CD4-positive, alpha-beta memory T cell (primary cell): ENCODE results near the gene REV3L. TPM values are rescaled to one million over a fixed set of nuclear protein-coding genes. Genes with fewer than 3 reads are reported as not detected.
"Not testable (repeated sequence)": the region's sequence is repeated elsewhere in the genome, so short reads cannot be mapped to it uniquely, and the experiment has no call there.

Experiments
- CTCF ChIA-PET: fragments of 350-600 bp; sonication (Branson Sonifier 250); formaldehyde crosslinking; loops from one replicate; lab custom pipeline; 2021; ENCODE audit warnings: inconsistent platforms; ENCODE audit not compliant: partially characterized antibody; lab: Charles Lee
- POLR2A ChIA-PET: fragments of 350-600 bp; sonication (Branson Sonifier 250); formaldehyde crosslinking; loops from one replicate; lab custom pipeline; 2021; ENCODE audit not compliant: partially characterized antibody; lab: Charles Lee
- DNase-seq, 5 donors: peaks; one replicate each; pipeline versions ENCODE4 v3.0.0 to v3.0.0-alpha.2; 2020 to 2022; ENCODE audit warnings: mixed read lengths in 1 of 5
- H3K27ac ChIP-seq: one replicate; pipeline ENCODE4 v1.7.0; 2013; ENCODE audit warnings: low read depth, low read length
- H3K27me3 ChIP-seq: 2 replicates; pipeline ENCODE4 v1.7.0; 2013; ENCODE audit warnings: mild to moderate bottlenecking, low read length, moderate library complexity; ENCODE audit not compliant: insufficient read depth
- H3K36me3 ChIP-seq: 2 replicates; pipeline ENCODE4 v1.7.0; 2013; ENCODE audit warnings: mild to moderate bottlenecking, low read length, moderate library complexity; ENCODE audit not compliant: insufficient read depth
- H3K4me1 ChIP-seq: 2 replicates; pipeline ENCODE4 v1.7.0; 2013; ENCODE audit warnings: mild to moderate bottlenecking, low read length, moderate library complexity; ENCODE audit not compliant: insufficient read depth
- H3K4me3 ChIP-seq, 2 donors: one replicate each; pipeline ENCODE4 v1.7.0; 2013; ENCODE audit warnings: low read length in 2 of 2, mild to moderate bottlenecking in 1 of 2
- H3K9me3 ChIP-seq, 2 donors: one replicate each; pipeline ENCODE4 v1.7.0; 2013; ENCODE audit warnings: low read length in 2 of 2, control low read depth in 1 of 2; ENCODE audit not compliant: control insufficient read depth in 1 of 2
- H3K27ac Mint-ChIP-seq, 7 donors: one replicate each; pipeline ENCODE4 v1.8.0; 2020 to 2021; ENCODE audit warnings: mixed read lengths in 7 of 7, mild to moderate bottlenecking in 6 of 7, inconsistent platforms in 3 of 7, moderate library complexity in 3 of 7
- H3K27me3 Mint-ChIP-seq, 2 donors: one replicate each; pipeline ENCODE4 v1.8.0; 2020 to 2021; ENCODE audit warnings: mixed read lengths in 2 of 2
- H3K36me3 Mint-ChIP-seq, 2 donors: one replicate each; pipeline ENCODE4 v1.8.0; 2020 to 2021; ENCODE audit warnings: mixed read lengths in 2 of 2, inconsistent platforms in 1 of 2, mild to moderate bottlenecking in 1 of 2
- H3K4me1 Mint-ChIP-seq, 4 donors: one replicate each; pipeline ENCODE4 v1.8.0; 2020 to 2021; ENCODE audit warnings: mixed read lengths in 4 of 4, mild to moderate bottlenecking in 1 of 4
- H3K4me3 Mint-ChIP-seq, 8 donors: one replicate each; pipeline ENCODE4 v1.8.0; 2020 to 2021; ENCODE audit warnings: mixed read lengths in 8 of 8, mild to moderate bottlenecking in 7 of 8, moderate library complexity in 6 of 8, inconsistent platforms in 3 of 8
- H3K9me3 Mint-ChIP-seq, 8 donors: one replicate each; pipeline ENCODE4 v1.8.0; 2020 to 2021; ENCODE audit warnings: mixed read lengths in 8 of 8, mild to moderate bottlenecking in 5 of 8, inconsistent platforms in 3 of 8, moderate library complexity in 1 of 8
- intact Hi-C: fragments of 100-400 bp; cut with micrococcal nuclease; formaldehyde crosslinking; loops from one replicate; pipeline ENCODE4 v1.15.1; 2023
- polyA plus RNA-seq, 2 donors: library from polyadenylated mRNA; unstranded; fragments of 300-500 nt; fragmentation: Illumina TruSeq; gene quantifications; one replicate each; pipeline ENCODE4 v1.2.3, GENCODE V29; 2021
- total RNA-seq, 2 experiments: library from RNA; stranded (reverse); gene quantifications; one replicate each; pipeline ENCODE4 v1.2.3, GENCODE V29; 2021

Gene REV3L
- total and polyA plus RNA-seq, 4 experiments from 2014 or later = 8.0 to 34.5 (median 24.5) TPM

GRCh38 chr6:111480988-111481822, 1.8 kb downstream of the REV3L start:
- DNase-seq = no peak
- Mint-ChIP-seq H3K36me3 (peaks cover 0 to 15% of the 10 kb centered on the region in 2 donors), H3K9me3 (peaks cover 0 to 2% (median 0%) of the 10 kb centered on the region in 8 donors), H3K27me3 (peaks cover 0 to 2% of the 10 kb centered on the region in 2 donors), H3K4me3 (peak overlapping the region; percentile 91 to 98 (median 96)), H3K27ac (peak overlapping the region; percentile 92 to 98 (median 96)), H3K4me1 (peaks cover 29 to 48% (median 40%) of the 10 kb centered on the region in 4 donors)
- no peaks in the 10 kb centered on the region for H3K36me3 ChIP-seq
- H3K27ac ChIP-seq = no peak overlapping the region
- ChIA-PET CTCF (interaction anchor here (1.1 kb wide), 1 partner anchor 222 kb away, joined by 7 read pairs; a partner anchor contains a TSS), POLR2A (interaction anchor here (1.5 kb wide), 1 partner anchor 222 kb away, joined by 5 read pairs; a partner anchor contains a TSS)
- H3K27me3 ChIP-seq = no peaks in the 10 kb centered on the region
- peaks cover 48% of the 10 kb centered on the region for H3K4me1 ChIP-seq
- intact Hi-C loops = loop anchor here (5.0 to 10.0 kb wide), 7 partner anchors 394 to 1299 kb away; partner anchors contain the start of genes AMD1, CDC40, CDK19 and FAM229B
- peak overlapping the region; percentile 70 to 74 for H3K4me3 ChIP-seq
- no peaks in the 10 kb centered on the region for H3K9me3 ChIP-seq

DNA sequence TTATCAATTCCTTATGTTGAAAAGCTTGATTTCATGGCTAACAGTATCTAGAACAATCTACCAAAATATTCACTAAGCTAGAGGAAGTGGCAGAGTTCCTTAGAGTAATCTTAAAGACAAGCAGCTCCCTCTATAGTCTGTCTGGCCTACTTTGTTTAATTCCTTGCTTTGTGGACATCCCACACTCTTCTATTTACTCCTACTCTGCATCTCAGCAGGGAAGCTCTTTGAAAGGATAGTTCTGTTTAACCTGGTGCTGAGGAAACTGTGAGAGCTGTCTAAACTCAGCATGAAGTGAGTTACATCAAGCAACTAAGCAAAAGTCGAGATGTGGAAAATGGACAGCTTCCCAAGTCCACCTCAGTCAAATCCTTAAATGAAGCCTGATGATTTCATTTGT, 4.3 kb downstream of the REV3L start:
- peaks cover 0 to 7% of the 10 kb centered on the region in 2 donors for H3K36me3 Mint-ChIP-seq
- Histone ChIP-seq H3K4me3 (no peak overlapping the region), H3K9me3 (no peaks in the 10 kb centered on the region), H3K27ac (no peak overlapping the region), H3K27me3 (no peaks in the 10 kb centered on the region), H3K4me1 (peaks cover 29% of the 10 kb centered on the region), H3K36me3 (no peaks in the 10 kb centered on the region)
- DNase-seq = peak; percentile 31 to 54 (median 47)
- intact Hi-C loops = loop anchor here (1.0 to 5.0 kb wide), 4 partner anchors 16 to 421 kb away; a partner anchor contains a TSS
- H3K27me3 Mint-ChIP-seq = no peaks in the 10 kb centered on the region
- H3K4me1 Mint-ChIP-seq = peaks cover 29 to 41% (median 34%) of the 10 kb centered on the region in 4 donors
- ChIA-PET POLR2A (interaction anchor here (0.7 to 2.0 kb wide), 9 partner anchors 8 to 609 kb away, joined by 3 to 40 read pairs (median 4); partner anchors contain the start of genes AMD1, FAM229B, TRAF3IP2 and TUBE1), CTCF (interaction anchor here (0.6 to 3.1 kb wide), 38 partner anchors 10 to 684 kb away, joined by 3 to 128 read pairs (median 4); partner anchors contain the start of gene TRAF3IP2)
- H3K9me3 Mint-ChIP-seq = peaks cover 0 to 2% (median 0%) of the 10 kb centered on the region in 8 donors
- peak overlapping the region in 1 of 8 donors; percentile 21 for H3K4me3 Mint-ChIP-seq
- peak overlapping the region in 6 of 7 donors; percentile 36 to 86 (median 63) for H3K27ac Mint-ChIP-seq

DNA sequence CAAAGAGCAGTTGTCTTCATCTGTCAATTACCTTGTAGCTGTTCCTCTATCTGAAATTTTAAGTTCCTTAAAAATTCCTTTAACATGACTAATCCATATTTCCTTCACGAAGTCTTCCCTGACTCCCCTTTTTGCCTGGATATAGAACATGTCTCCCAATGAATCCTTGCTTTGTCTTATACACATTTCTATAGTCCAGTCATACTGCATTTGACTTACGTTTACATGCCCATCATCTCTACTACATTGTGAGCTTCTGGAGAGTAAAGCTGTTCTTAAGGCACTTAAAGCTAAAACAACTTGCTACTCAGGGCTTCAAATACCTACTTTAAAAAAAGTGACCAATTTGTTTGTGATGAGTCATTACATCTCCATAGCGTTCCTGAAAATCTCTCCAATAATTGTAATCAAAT, 4.9 kb downstream of the REV3L start:
- no peak for DNase-seq
- peak overlapping the region in 2 of 7 donors; percentile 0 to 58 for H3K27ac Mint-ChIP-seq
- intact Hi-C loops = loop anchor here (1.0 to 5.0 kb wide), 4 partner anchors 15 to 421 kb away; a partner anchor contains a TSS
- H3K9me3 Mint-ChIP-seq = no peaks in the 10 kb centered on the region
- Histone ChIP-seq H3K4me1 (peaks cover 30% of the 10 kb centered on the region), H3K36me3 (no peaks in the 10 kb centered on the region), H3K27ac (no peak overlapping the region), H3K27me3 (no peaks in the 10 kb centered on the region), H3K9me3 (no peaks in the 10 kb centered on the region), H3K4me3 (no peak overlapping the region)
- no peak overlapping the region for H3K4me3 Mint-ChIP-seq
- POLR2A ChIA-PET = interaction anchor here (0.7 to 2.0 kb wide), 9 partner anchors 9 to 609 kb away, joined by 3 to 40 read pairs (median 4); partner anchors contain the start of genes AMD1, FAM229B and TUBE1
- H3K4me1 Mint-ChIP-seq = peaks cover 31 to 44% (median 34%) of the 10 kb centered on the region in 4 donors
- no peaks in the 10 kb centered on the region for H3K27me3 Mint-ChIP-seq
- CTCF ChIA-PET = interaction anchor here (0.6 to 3.1 kb wide), 37 partner anchors 11 to 685 kb away, joined by 3 to 128 read pairs (median 4); a partner anchor contains a TSS
- H3K36me3 Mint-ChIP-seq = peaks cover 0 to 5% of the 10 kb centered on the region in 2 donors

- no peaks in the 10 kb centered on the region for H3K36me3 ChIP-seq
- ChIA-PET CTCF (interaction anchor here (1.0 to 3.1 kb wide), 6 partner anchors 16 to 685 kb away, joined by 3 to 128 read pairs (median 8); a partner anchor contains a TSS), POLR2A (interaction anchor here (0.7 to 2.0 kb wide), 5 partner anchors 14 to 610 kb away, joined by 3 to 40 read pairs (median 4); partner anchors contain the start of genes FAM229B and TUBE1)
- intact Hi-C loops = loop anchor here (5.0 kb wide), 1 partner anchor 420 kb away; no protein-coding TSS in a partner anchor
- H3K27me3 ChIP-seq = no peaks in the 10 kb centered on the region
- Mint-ChIP-seq H3K27ac (peak overlapping the region in 3 of 7 donors; percentile 0 to 33 (median 26)), H3K36me3 (peaks cover 0 to 4% of the 10 kb centered on the region in 2 donors), H3K4me1 (peaks cover 35 to 48% (median 36%) of the 10 kb centered on the region in 4 donors), H3K27me3 (no peaks in the 10 kb centered on the region), H3K9me3 (no peaks in the 10 kb centered on the region), H3K4me3 (no peak overlapping the region)
- H3K4me1 ChIP-seq = peaks cover 35% of the 10 kb centered on the region
- no peak overlapping the region for H3K27ac ChIP-seq
- no peak for DNase-seq
- H3K4me3 ChIP-seq = no peak overlapping the region
- H3K9me3 ChIP-seq = no peaks in the 10 kb centered on the region
Observed at GRCh38 chr6:111477481-111477938, 5.5 kb downstream of the REV3L start.

- H3K27me3 ChIP-seq, H3K36me3 Mint-ChIP-seq, H3K4me3 ChIP-seq, H3K27ac ChIP-seq, H3K9me3 ChIP-seq, H3K4me3 Mint-ChIP-seq, H3K27ac Mint-ChIP-seq, DNase-seq, POLR2A ChIA-PET, H3K9me3 Mint-ChIP-seq, H3K27me3 Mint-ChIP-seq, H3K36me3 ChIP-seq: not testable (repeated sequence)
- H3K4me1 Mint-ChIP-seq = peaks cover 23 to 43% (median 30%) of the 10 kb centered on the region in 4 donors
- CTCF ChIA-PET = interaction anchor here (0.9 kb wide), 1 partner anchor 11 kb away, joined by 3 read pairs; no protein-coding TSS in a partner anchor
- intact Hi-C loops = loop anchor here (5.0 kb wide), 1 partner anchor 419 kb away; no protein-coding TSS in a partner anchor
- H3K4me1 ChIP-seq = peaks cover 27% of the 10 kb centered on the region
Observed at GRCh38 chr6:111476061-111476460, 7.0 kb downstream of the REV3L start.

- H3K4me1 ChIP-seq = peaks cover 23% of the 10 kb centered on the region
- DNase-seq = no peak
- Mint-ChIP-seq H3K27me3 (no peaks in the 10 kb centered on the region), H3K4me1 (peaks cover 20 to 39% (median 27%) of the 10 kb centered on the region in 4 donors), H3K4me3 (no peak overlapping the region), H3K36me3 (peaks cover 0 to 2% of the 10 kb centered on the region in 2 donors), H3K9me3 (no peaks in the 10 kb centered on the region), H3K27ac (no peak overlapping the region)
- no peaks in the 10 kb centered on the region for H3K27me3 ChIP-seq
- H3K9me3 ChIP-seq = no peaks in the 10 kb centered on the region
- intact Hi-C loops = loop anchor here (5.0 kb wide), 1 partner anchor 417 kb away; no protein-coding TSS in a partner anchor
- CTCF ChIA-PET = no interaction called here
- no peaks in the 10 kb centered on the region for H3K36me3 ChIP-seq
- no peak overlapping the region for H3K27ac ChIP-seq
- H3K4me3 ChIP-seq = no peak overlapping the region
- POLR2A ChIA-PET = no interaction called here
Observed at GRCh38 chr6:111474771-111475170, 8.2 kb downstream of the REV3L start.
